Fibroblast of lung (primary cell): Measurements from ENCODE around the gene SLC24A4. TPM values are rescaled to one million over a fixed set of nuclear protein-coding genes. Genes with fewer than 3 reads are reported as not detected.

ENCODE experiments used
- DNase-seq, 2 donors: peaks; one replicate each; pipeline versions ENCODE4 v3.0.0 to v3.0.0-alpha.2; 2010; ENCODE audit warnings: low read depth in 2 of 2
- H2AFZ ChIP-seq: 2 replicates; pipeline ENCODE4 v1.5.1; 2012; ENCODE audit warnings: low read length, control low read depth, inconsistent platforms
- H3K27ac ChIP-seq: 2 replicates; pipeline ENCODE4 v1.5.1; 2011; ENCODE audit warnings: low read length, control low read depth; ENCODE audit not compliant: insufficient read depth
- H3K27me3 ChIP-seq: 2 replicates; pipeline ENCODE4 v1.5.1; 2011; ENCODE audit warnings: mild to moderate bottlenecking, low read length; ENCODE audit not compliant: control insufficient read depth, insufficient read depth
- H3K36me3 ChIP-seq: 2 replicates; pipeline ENCODE4 v1.5.1; 2011; ENCODE audit warnings: low read length; ENCODE audit not compliant: control insufficient read depth, insufficient read depth
- H3K4me1 ChIP-seq: 2 replicates; pipeline ENCODE4 v1.5.1; 2011; ENCODE audit warnings: low read length; ENCODE audit not compliant: control insufficient read depth, insufficient read depth; ENCODE audit errors: extremely low read depth
- H3K4me2 ChIP-seq: 2 replicates; pipeline ENCODE4 v1.5.1; 2011; ENCODE audit warnings: low read length, control low read depth; ENCODE audit not compliant: insufficient read depth; ENCODE audit errors: extremely low read depth
- H3K4me3 ChIP-seq, 4 experiments: fragments of 200-600 bp in 1 of 4; sonication (generic) in 1 of 4; replicated peaks in 1 of 4; 2 replicates each; pipeline ENCODE4 v1.5.1; 2011 to 2016; ENCODE audit warnings: low read length in 4 of 4, low read depth in 3 of 4, mild to moderate bottlenecking in 3 of 4, control low read depth in 2 of 4, inconsistent platforms in 1 of 4, mixed read lengths in 1 of 4; ENCODE audit not compliant: insufficient read depth in 1 of 4; ENCODE audit errors: control extremely low read depth in 1 of 4
- H3K79me2 ChIP-seq: 2 replicates; pipeline ENCODE4 v1.5.1; 2012; ENCODE audit warnings: mild to moderate bottlenecking, low read length, inconsistent platforms; ENCODE audit not compliant: control insufficient read depth, insufficient read depth
- H3K9ac ChIP-seq: 2 replicates; pipeline ENCODE4 v1.5.1; 2011; ENCODE audit warnings: mild to moderate bottlenecking, low read length, control low read depth; ENCODE audit not compliant: insufficient read depth
- H3K9me3 ChIP-seq: 2 replicates; pipeline ENCODE4 v1.5.1; 2012; ENCODE audit warnings: low read depth, low read length; ENCODE audit not compliant: control insufficient read depth, insufficient read depth
- H4K20me1 ChIP-seq: 2 replicates; pipeline ENCODE4 v1.5.1; 2011; ENCODE audit warnings: low read length; ENCODE audit not compliant: control insufficient read depth, insufficient read depth; ENCODE audit errors: extremely low read depth
- EZH2 ChIP-seq: IDR thresholded peaks from 2 replicates; pipeline ENCODE4 v1.5.1; 2012; ENCODE audit warnings: low read length, control low read depth, mild to moderate bottlenecking; ENCODE audit errors: missing control alignments
- polyA plus RNA-seq, 2 donors: library from polyadenylated mRNA; depleted of rRNA in 1 of 2; stranded (reverse) in 1 of 2; unstranded in 1 of 2; fragments of >200 nt; gene quantifications; 2 replicates each; pipeline ENCODE4 v1.2.1, GENCODE V29; 2011 to 2012; ENCODE audit warnings: missing spikeins in 1 of 2
- total RNA-seq: library from RNA; depleted of rRNA; stranded (reverse); fragments of >200 nt; gene quantifications from 2 replicates; pipeline ENCODE4 v1.2.1, GENCODE V29; 2014
- TF ChIP-seq, protein P1 (sequence below), 2 donors: IDR thresholded peaks in 1 of 2; conservative IDR thresholded peaks in 1 of 2; 1 replicate in 1 of 2; 2 replicates in 1 of 2; pipeline ENCODE4 v1.5.1; 2011 to 2012; ENCODE audit warnings: low read length in 2 of 2, control low read depth in 1 of 2, inconsistent platforms in 1 of 2, low read depth in 1 of 2, mild to moderate bottlenecking in 1 of 2

Gene SLC24A4
- total and polyA plus RNA-seq, 2 donors (not counting 1 experiment from before 2014, with no cell fraction given), result 0.03 TPM; not detected in 1

GRCh38 chr14:92463141-92463540 is 140.2 kb downstream of the SLC24A4 start:
- Histone ChIP-seq H3K36me3 (no peaks in the 10 kb centered on the region), H3K27ac (no peak overlapping the region), H4K20me1 (no peaks in the 10 kb centered on the region), H3K9me3 (no peaks in the 10 kb centered on the region), H3K4me3 (no peak overlapping the region), H2AFZ (no peak overlapping the region), H3K4me1 (peaks cover 10% of the 10 kb centered on the region), H3K4me2 (no peak overlapping the region), H3K9ac (no peak overlapping the region), H3K79me2 (no peaks in the 10 kb centered on the region), H3K27me3 (no peaks in the 10 kb centered on the region)
- DNase-seq, result no peak
- TF ChIP-seq, protein P1, sequence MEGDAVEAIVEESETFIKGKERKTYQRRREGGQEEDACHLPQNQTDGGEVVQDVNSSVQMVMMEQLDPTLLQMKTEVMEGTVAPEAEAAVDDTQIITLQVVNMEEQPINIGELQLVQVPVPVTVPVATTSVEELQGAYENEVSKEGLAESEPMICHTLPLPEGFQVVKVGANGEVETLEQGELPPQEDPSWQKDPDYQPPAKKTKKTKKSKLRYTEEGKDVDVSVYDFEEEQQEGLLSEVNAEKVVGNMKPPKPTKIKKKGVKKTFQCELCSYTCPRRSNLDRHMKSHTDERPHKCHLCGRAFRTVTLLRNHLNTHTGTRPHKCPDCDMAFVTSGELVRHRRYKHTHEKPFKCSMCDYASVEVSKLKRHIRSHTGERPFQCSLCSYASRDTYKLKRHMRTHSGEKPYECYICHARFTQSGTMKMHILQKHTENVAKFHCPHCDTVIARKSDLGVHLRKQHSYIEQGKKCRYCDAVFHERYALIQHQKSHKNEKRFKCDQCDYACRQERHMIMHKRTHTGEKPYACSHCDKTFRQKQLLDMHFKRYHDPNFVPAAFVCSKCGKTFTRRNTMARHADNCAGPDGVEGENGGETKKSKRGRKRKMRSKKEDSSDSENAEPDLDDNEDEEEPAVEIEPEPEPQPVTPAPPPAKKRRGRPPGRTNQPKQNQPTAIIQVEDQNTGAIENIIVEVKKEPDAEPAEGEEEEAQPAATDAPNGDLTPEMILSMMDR (conservative IDR thresholded peaks at IDR 0.05 in 1 of 2, IDR thresholded peaks at IDR 0.05 in 1 of 2; ENCODE audit: low read depth in 1 of 2, low read length in 2 of 2), result no peak
- no peak for TF ChIP-seq EZH2

DNA sequence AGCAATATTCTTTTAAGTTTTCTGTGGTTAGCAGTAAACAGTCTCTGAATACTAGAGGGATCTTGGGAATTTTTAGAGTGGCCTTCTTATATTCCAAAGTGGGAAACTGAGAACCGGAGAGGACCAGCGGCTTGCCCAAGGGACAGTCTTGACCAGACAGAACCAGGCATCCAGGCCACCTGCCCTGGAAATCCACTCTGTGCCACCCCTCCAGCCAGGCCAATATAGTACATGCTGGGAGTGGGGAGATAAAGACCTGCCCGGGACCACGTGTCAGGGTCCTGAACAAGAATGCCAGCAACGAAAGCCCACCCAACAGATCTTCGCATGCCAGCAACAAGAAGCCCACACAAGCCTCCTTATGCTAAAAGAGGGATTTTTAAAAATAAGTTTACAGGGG is 141.2 kb downstream of the SLC24A4 start:
- H3K9me3 ChIP-seq, result no peaks in the 10 kb centered on the region
- peaks cover 10% of the 10 kb centered on the region for H3K4me1 ChIP-seq
- TF ChIP-seq, protein P1 (conservative IDR thresholded peaks at IDR 0.05 in 1 of 2, IDR thresholded peaks at IDR 0.05 in 1 of 2; ENCODE audit: low read depth in 1 of 2, low read length in 2 of 2), result no peak
- no peak for TF ChIP-seq EZH2
- H3K4me3 ChIP-seq, result no peak overlapping the region
- H4K20me1 ChIP-seq, result no peaks in the 10 kb centered on the region
- H2AFZ ChIP-seq, result no peak overlapping the region
- no peak overlapping the region for H3K9ac ChIP-seq
- no peaks in the 10 kb centered on the region for H3K36me3 ChIP-seq
- DNase-seq, result no peak
- H3K27me3 ChIP-seq, result no peaks in the 10 kb centered on the region
- H3K4me2 ChIP-seq, result no peak overlapping the region
- no peaks in the 10 kb centered on the region for H3K79me2 ChIP-seq
- H3K27ac ChIP-seq, result no peak overlapping the region

DNA sequence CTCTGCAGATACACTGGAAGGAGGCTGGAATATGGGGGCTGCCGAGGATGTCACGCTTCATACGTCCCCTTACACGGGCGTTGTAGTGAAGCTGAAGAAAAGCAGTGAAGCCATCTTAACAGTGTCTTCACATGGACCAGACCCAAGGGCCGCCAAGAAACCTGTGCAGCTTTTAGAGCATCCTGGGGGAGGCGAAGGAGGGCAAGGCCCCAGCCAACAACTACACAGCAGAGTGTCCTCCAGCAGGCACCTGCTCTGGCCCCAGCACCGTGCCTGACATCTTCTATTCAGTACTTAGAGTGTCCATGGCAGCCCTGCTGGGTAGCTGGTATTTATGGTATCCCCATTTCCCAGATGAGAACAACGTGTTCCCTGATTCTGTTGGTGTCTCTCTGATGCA is 141.8 kb downstream of the SLC24A4 start:
- Histone ChIP-seq H3K9ac (no peak overlapping the region), H3K4me2 (no peak overlapping the region), H3K4me1 (peaks cover 10% of the 10 kb centered on the region), H3K27me3 (no peaks in the 10 kb centered on the region), H3K4me3 (no peak overlapping the region), H3K27ac (no peak overlapping the region), H3K36me3 (no peaks in the 10 kb centered on the region), H2AFZ (no peak overlapping the region), H3K9me3 (no peaks in the 10 kb centered on the region), H3K79me2 (no peaks in the 10 kb centered on the region), H4K20me1 (no peaks in the 10 kb centered on the region)
- DNase-seq, result no peak
- no peak for TF ChIP-seq EZH2
- TF ChIP-seq, protein P1 (conservative IDR thresholded peaks at IDR 0.05 in 1 of 2, IDR thresholded peaks at IDR 0.05 in 1 of 2; ENCODE audit: low read depth in 1 of 2, low read length in 2 of 2), result no peak
